Measurements from ENCODE around the gene NUMB.

The NUMB gene

GRCh38 chr14:73258076-73258475 is 200.3 kb downstream of the NUMB start:
- no peak for DNase-seq

GRCh38 chr14:73255693-73256225 is 202.6 kb downstream of the NUMB start:
- no peak for DNase-seq

- DNase-seq: no peak
Observed at GRCh38 chr14:73255005-73255400, 203.3 kb downstream of the NUMB start.

GRCh38 chr14:73254247-73255004 is 203.9 kb downstream of the NUMB start:
- no peak for DNase-seq

GRCh38 chr14:73253721-73254120 is 204.6 kb downstream of the NUMB start:
- DNase-seq: no peak

GRCh38 chr14:73253323-73253610 is 205.1 kb downstream of the NUMB start:
- DNase-seq: no peak

- no peak for DNase-seq
Observed at GRCh38 chr14:73252491-73253322, 205.6 kb downstream of the NUMB start.

GRCh38 chr14:73251516-73252215 is 206.7 kb downstream of the NUMB start:
- DNase-seq: no peak

- no peak for DNase-seq
Observed at GRCh38 chr14:73250781-73251500, 207.4 kb downstream of the NUMB start.

GRCh38 chr14:73250317-73250713 is 208.0 kb downstream of the NUMB start:
- no peak for DNase-seq

- DNase-seq: no peak
Observed at GRCh38 chr14:73249564-73250316, 208.6 kb downstream of the NUMB start.

- DNase-seq: no peak
Observed at GRCh38 chr14:73249108-73249507, 209.2 kb downstream of the NUMB start.

GRCh38 chr14:73248108-73248868 is 210.1 kb downstream of the NUMB start:
- no peak for DNase-seq

GRCh38 chr14:73246387-73247150 is 211.8 kb downstream of the NUMB start:
- DNase-seq: no peak

- DNase-seq: peak; percentile 50
Observed at GRCh38 chr14:73245480-73246325, 212.6 kb downstream of the NUMB start.

GRCh38 chr14:73244541-73245290 is 213.6 kb downstream of the NUMB start:
- DNase-seq: no peak

GRCh38 chr14:73243748-73244147 is 214.6 kb downstream of the NUMB start:
- DNase-seq: no peak

- DNase-seq: no peak
Observed at GRCh38 chr14:73243341-73243740, 215.0 kb downstream of the NUMB start.

Data from CD4-positive, alpha-beta T cell treated with Interferon gamma for 1 hour (primary cell).